SH-SY5Y (cell line): Measurements from ENCODE around the gene FXYD3.

ENCODE experiments used
- GATA2 ChIP-seq: IDR thresholded peaks from 2 replicates; pipeline ENCODE4 v1.6.1; 2011; ENCODE audit warnings: mild to moderate bottlenecking, low read depth, low read length
- GATA3 ChIP-seq: IDR thresholded peaks from 2 replicates; pipeline ENCODE4 v1.6.1; 2011; ENCODE audit warnings: low read depth, mild to moderate bottlenecking, low read length, moderate library complexity

DNA sequence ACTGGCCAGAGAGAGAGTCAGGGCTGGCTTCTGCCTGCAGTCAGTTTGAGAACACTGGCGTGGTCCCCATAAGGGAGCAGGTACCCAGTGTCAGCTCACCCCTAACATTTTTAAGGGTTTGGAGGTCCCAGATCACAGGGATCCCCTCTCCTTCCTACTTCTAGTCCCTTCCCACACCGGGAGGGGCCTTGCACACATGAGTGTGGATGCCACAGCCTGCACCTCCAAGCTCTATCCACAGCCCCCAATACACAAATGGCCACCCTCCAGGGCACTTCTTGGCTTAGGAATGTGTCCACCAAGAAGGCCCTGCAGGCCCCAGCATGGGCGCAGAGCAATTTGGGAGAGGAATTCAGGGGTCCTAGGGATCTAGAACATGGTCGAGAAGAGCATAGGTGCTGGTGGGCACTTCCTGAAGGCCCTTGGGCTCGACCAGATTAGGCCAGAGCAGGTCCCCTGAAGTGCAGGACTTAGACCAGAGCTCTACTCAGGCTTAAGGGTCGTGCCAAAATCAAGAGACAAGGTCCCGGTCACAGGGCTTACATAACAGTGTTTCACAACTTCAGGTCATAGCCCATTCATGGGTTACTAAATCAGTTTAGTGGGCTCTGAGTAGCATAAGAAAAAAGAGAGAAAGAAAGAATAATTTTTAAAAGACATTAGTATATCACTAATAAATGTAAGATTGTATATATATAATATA, 54.9 kb downstream of the FXYD3 start:
- no peak for TF ChIP-seq GATA3
- no peak for TF ChIP-seq GATA2
